Lung microvascular endothelial cell (primary cell): ENCODE results near the gene CD163. TPM values are rescaled to one million over a fixed set of nuclear protein-coding genes. Genes with fewer than 3 reads are reported as not detected.
"Not testable (repeated sequence)": the region's sequence is repeated elsewhere in the genome, so short reads cannot be mapped to it uniquely, and the experiment has no call there.

Experiments used
- DNase-seq, 2 donors: peaks; one replicate each; pipeline versions ENCODE4 v3.0.0 to v3.0.0-alpha.2; 2010; ENCODE audit warnings: low read depth in 2 of 2
- total RNA-seq: library from RNA; depleted of rRNA; stranded (reverse); fragments of >200 nt; gene quantifications from 2 replicates; pipeline ENCODE4 v1.2.1, GENCODE V29; 2014

The CD163 gene
- under 0.01 TPM in 1 of 2 replicates, not detected in the other for total RNA-seq

- no peak for DNase-seq
Measured at GRCh38 chr12:7503686-7504415, at the start of gene CD163. TSS of gene CD163 (minus strand) at chr12:7503777. CDS start at chr12:7503690, 87 bp downstream.

- no peak for DNase-seq
Measured at GRCh38 chr12:7542813-7543212, 39.2 kb upstream of the CD163 start.

- no peak for DNase-seq
Measured at GRCh38 chr12:7542046-7542445, 38.5 kb upstream of the CD163 start.

- DNase-seq = no peak
Measured at GRCh38 chr12:7514416-7514815, 10.8 kb upstream of the CD163 start.

- peak in 1 of 2 donors; percentile 32 for DNase-seq
Measured at GRCh38 chr12:7512553-7512952, 9.0 kb upstream of the CD163 start.

GRCh38 chr12:7509793-7510470 lies 6.4 kb upstream of the CD163 start:
- DNase-seq = not testable (repeated sequence)

- no peak for DNase-seq
Measured at GRCh38 chr12:7502612-7503011, 965 bp downstream of the CD163 start.

- no peak for DNase-seq
Measured at GRCh38 chr12:7501031-7501588, 2.5 kb downstream of the CD163 start.

- no peak for DNase-seq
Measured at GRCh38 chr12:7499636-7500035, 3.9 kb downstream of the CD163 start.

GRCh38 chr12:7498809-7499208 lies 4.8 kb downstream of the CD163 start:
- DNase-seq = peak in 1 of 2 donors; percentile 46

GRCh38 chr12:7497661-7498060 lies 5.9 kb downstream of the CD163 start:
- DNase-seq = no peak

GRCh38 chr12:7496451-7496850 lies 7.1 kb downstream of the CD163 start:
- DNase-seq = no peak

GRCh38 chr12:7495136-7495535 lies 8.4 kb downstream of the CD163 start:
- DNase-seq = no peak

- no peak for DNase-seq
Measured at GRCh38 chr12:7493006-7493405, 10.6 kb downstream of the CD163 start.

- no peak for DNase-seq
Measured at GRCh38 chr12:7486512-7486911, 17.1 kb downstream of the CD163 start.

- no peak for DNase-seq
Measured at GRCh38 chr12:7485095-7485494, 18.5 kb downstream of the CD163 start.

GRCh38 chr12:7483343-7483742 lies 20.2 kb downstream of the CD163 start:
- no peak for DNase-seq

- DNase-seq = no peak
Measured at GRCh38 chr12:7479771-7480170, 23.8 kb downstream of the CD163 start.

GRCh38 chr12:7472060-7472459 lies 31.5 kb downstream of the CD163 start:
- no peak for DNase-seq

GRCh38 chr12:7460375-7461259 lies 43.0 kb downstream of the CD163 start:
- DNase-seq = peak; percentile 72 to 78

GRCh38 chr12:7459973-7460372 lies 43.6 kb downstream of the CD163 start:
- no peak for DNase-seq

GRCh38 chr12:7451756-7452155 lies 51.8 kb downstream of the CD163 start:
- DNase-seq = no peak
